GM12891 (cell line): Measurements from ENCODE around the gene DBN1.
"Not testable (repeated sequence)": the region's sequence is repeated elsewhere in the genome, so short reads cannot be mapped to it uniquely, and the experiment has no call there.

Source experiments
- DNase-seq: peaks from one replicate; pipeline ENCODE4 v3.0.0; 2011; ENCODE audit warnings: low spot score; ENCODE audit not compliant: insufficient read length
- FAIRE-seq: peaks from 2 replicates; lab custom pipeline; 2011; peaks lifted over from hg19 to GRCh38; lab: Jason Lieb, UNC
- PAX5 ChIP-seq: IDR thresholded peaks from 2 replicates; pipeline ENCODE4 v1.6.1; 2011; ENCODE audit warnings: low read length, moderate library complexity, mild to moderate bottlenecking; ENCODE audit not compliant: insufficient read depth, severe bottlenecking
- POLR2A ChIP-seq: IDR thresholded peaks from 2 replicates; pipeline ENCODE4 v1.6.1; 2011; ENCODE audit warnings: low read depth, low read length, control low read depth
- POLR2AphosphoS5 ChIP-seq: IDR thresholded peaks from 2 replicates; pipeline ENCODE4 v1.6.1; 2011; ENCODE audit warnings: low read depth, low read length, control low read depth
- POU2F2 ChIP-seq: IDR thresholded peaks from 2 replicates; pipeline ENCODE4 v1.6.1; 2011; ENCODE audit warnings: low read depth, mild to moderate bottlenecking, control low read depth, low read length, moderate library complexity
- SPI1 ChIP-seq: IDR thresholded peaks from 2 replicates; pipeline ENCODE4 v1.6.1; 2011; ENCODE audit warnings: low read depth, low read length, control low read depth
- TAF1 ChIP-seq: IDR thresholded peaks from 2 replicates; pipeline ENCODE4 v1.6.1; 2011; ENCODE audit warnings: low read depth, low read length, control low read depth

The DBN1 gene

GRCh38 chr5:177425196-177425800 lies 48.1 kb downstream of the DBN1 start:
- DNase-seq (no peak), FAIRE-seq (no peak)
- TF ChIP-seq SPI1 (no peak), PAX5 (no peak), TAF1 (no peak), POLR2A (no peak), POLR2AphosphoS5 (no peak), POU2F2 (no peak)

GRCh38 chr5:177423671-177424070 lies 49.8 kb downstream of the DBN1 start:
- DNase-seq (no peak), FAIRE-seq (no peak)
- no peak for TF ChIP-seq PAX5
- no peak for TF ChIP-seq POLR2AphosphoS5
- TF ChIP-seq SPI1: no peak
- TF ChIP-seq TAF1: no peak
- no peak for TF ChIP-seq POLR2A
- TF ChIP-seq POU2F2: no peak

- TF ChIP-seq SPI1: no peak
- no peak for TF ChIP-seq TAF1
- no peak for TF ChIP-seq POLR2A
- no peak for TF ChIP-seq POLR2AphosphoS5
- no peak for TF ChIP-seq PAX5
- TF ChIP-seq POU2F2: no peak
- FAIRE-seq (no peak), DNase-seq (no peak)
These were observed 52.2 kb downstream of the DBN1 start for GRCh38 chr5:177421062-177421798.

GRCh38 chr5:177420472-177420871 lies 53.0 kb downstream of the DBN1 start:
- DNase-seq, FAIRE-seq: not testable (repeated sequence)

GRCh38 chr5:177419046-177419445 lies 54.4 kb downstream of the DBN1 start:
- no peak for TF ChIP-seq POLR2A
- TF ChIP-seq PAX5: no peak
- no peak for TF ChIP-seq TAF1
- no peak for TF ChIP-seq SPI1
- TF ChIP-seq POU2F2: no peak
- TF ChIP-seq POLR2AphosphoS5: no peak
- DNase-seq: no peak
- no peak for FAIRE-seq

GRCh38 chr5:177417081-177417480 lies 56.4 kb downstream of the DBN1 start:
- not testable (repeated sequence) for FAIRE-seq

GRCh38 chr5:177414481-177414880 lies 59.0 kb downstream of the DBN1 start:
- TF ChIP-seq POU2F2 (no peak), POLR2A (no peak), POLR2AphosphoS5 (no peak)
- DNase-seq: no peak
- no peak for FAIRE-seq

More at GRCh38 chr5:177417081-177417480, 56.4 kb downstream of the DBN1 start:
- not testable (repeated sequence) for DNase-seq

- DNase-seq: no peak
- peak; percentile 93 for FAIRE-seq
These were observed 60.7 kb downstream of the DBN1 start for GRCh38 chr5:177412603-177413233.

GRCh38 chr5:177410575-177410974 lies 62.9 kb downstream of the DBN1 start:
- peak; percentile 35 for FAIRE-seq
- DNase-seq: no peak
- TF ChIP-seq PAX5 (no peak), TAF1 (no peak), POU2F2 (no peak), POLR2A (no peak), POLR2AphosphoS5 (no peak), SPI1 (no peak)

More at GRCh38 chr5:177412603-177413233, 60.7 kb downstream of the DBN1 start:
- TF ChIP-seq POU2F2 (no peak), SPI1 (peak; percentile 65)

- FAIRE-seq (peak; percentile 31), DNase-seq (no peak)
- TF ChIP-seq POLR2AphosphoS5: no peak
- no peak for TF ChIP-seq POU2F2
- no peak for TF ChIP-seq POLR2A
- no peak for TF ChIP-seq TAF1
- TF ChIP-seq SPI1: no peak
- no peak for TF ChIP-seq PAX5
These were observed 64.2 kb downstream of the DBN1 start, which contains the start of gene F12 for GRCh38 chr5:177409043-177409801. Gene F12, minus strand, starts transcription at chr5:177409564. Its CDS starts 37 bp downstream, at chr5:177409527.
